DOHH2 (cell line): ENCODE measurements around the gene ARHGEF16.

Source experiments
- H3F3A ChIP-seq: fragments of 200-600 bp; sonication (generic), shearing (Covaris generic); 2 replicates; pipeline ENCODE4 v1.6.0; 2016; ENCODE audit warnings: antibody characterized with exemption, mild to moderate bottlenecking; ENCODE audit not compliant: control insufficient read depth, insufficient read depth
- H3K27ac ChIP-seq: fragments of 200-600 bp; sonication (generic); 2 replicates; pipeline ENCODE4 v1.5.1; 2014; ENCODE audit warnings: low read depth, mild to moderate bottlenecking, low read length, moderate library complexity
- H3K27me3 ChIP-seq: fragments of 200-600 bp; sonication (generic); 2 replicates; pipeline ENCODE4 v1.6.1; 2014; ENCODE audit warnings: mild to moderate bottlenecking, low read length, mixed read lengths; ENCODE audit not compliant: control insufficient read depth
- H3K36me3 ChIP-seq: fragments of 200-600 bp; sonication (generic); 2 replicates; pipeline ENCODE4 v1.6.1; 2014; ENCODE audit warnings: mild to moderate bottlenecking, low read length, moderate library complexity, mixed read lengths; ENCODE audit not compliant: control insufficient read depth
- H3K4me1 ChIP-seq: fragments of 200-600 bp; sonication (generic); 2 replicates; pipeline ENCODE4 v1.6.1; 2014; ENCODE audit warnings: mild to moderate bottlenecking, low read length, mixed read lengths; ENCODE audit not compliant: control insufficient read depth
- H3K4me2 ChIP-seq: fragments of 200-600 bp; sonication (generic); 2 replicates; pipeline ENCODE4 v1.6.0; 2014; ENCODE audit warnings: mild to moderate bottlenecking, low read length, moderate library complexity
- H3K4me3 ChIP-seq: fragments of 200-600 bp; sonication (generic); 2 replicates; pipeline ENCODE4 v1.5.1; 2014; ENCODE audit warnings: mild to moderate bottlenecking, low read length, mixed read lengths
- H3K79me2 ChIP-seq: fragments of 200-600 bp; sonication (generic); 2 replicates; pipeline ENCODE4 v1.6.1; 2014; ENCODE audit warnings: mild to moderate bottlenecking, low read length, mixed read lengths; ENCODE audit not compliant: control insufficient read depth
- H3K9me2 ChIP-seq: fragments of 200-600 bp; sonication (generic); replicated peaks from 2 replicates; pipeline ENCODE4 v1.6.1; 2014; ENCODE audit warnings: mild to moderate bottlenecking, low read length, mixed read lengths; ENCODE audit not compliant: control insufficient read depth
- H3K9me3 ChIP-seq: fragments of 200-600 bp; sonication (generic); 2 replicates; pipeline ENCODE4 v1.6.1; 2014; ENCODE audit warnings: antibody characterized with exemption, low read length, mixed read lengths; ENCODE audit not compliant: control insufficient read depth, insufficient read depth
- H4K20me1 ChIP-seq: fragments of 200-600 bp; sonication (generic); 2 replicates; pipeline ENCODE4 v1.6.0; 2014; ENCODE audit warnings: low read depth, mild to moderate bottlenecking, antibody characterized with exemption, low read length, moderate library complexity; ENCODE audit not compliant: control insufficient read depth, insufficient read depth
- CTCF ChIP-seq: fragments of 200-600 bp; sonication (generic); IDR thresholded peaks from one replicate; pipeline ENCODE4 v1.5.1; 2014; ENCODE audit warnings: antibody characterized with exemption, mild to moderate bottlenecking, low read depth, low read length; ENCODE audit not compliant: poor library complexity, severe bottlenecking
- EZH2phosphoT487 ChIP-seq: fragments of 200-600 bp; sonication (generic); IDR thresholded peaks from 2 replicates; pipeline ENCODE4 v1.6.1; 2017; ENCODE audit warnings: borderline replicate concordance, mild to moderate bottlenecking, antibody characterized with exemption, low read length, moderate library complexity, mixed read lengths

ARHGEF16 gene

GRCh38 chr1:3417934-3418333, 36.5 kb upstream of the ARHGEF16 start:
- no peak overlapping the region for H3K27ac ChIP-seq
- no peak overlapping the region for H3K4me2 ChIP-seq
- TF ChIP-seq EZH2phosphoT487 (no peak), CTCF (no peak)
- no peaks in the 10 kb centered on the region for H3K9me2 ChIP-seq
- H3K36me3 ChIP-seq, result no peaks in the 10 kb centered on the region
- no peak overlapping the region for H3K4me3 ChIP-seq
- no peaks in the 10 kb centered on the region for H3K4me1 ChIP-seq
- no peaks in the 10 kb centered on the region for H3F3A ChIP-seq
- H3K79me2 ChIP-seq, result no peaks in the 10 kb centered on the region
- H3K27me3 ChIP-seq, result no peaks in the 10 kb centered on the region
- no peaks in the 10 kb centered on the region for H4K20me1 ChIP-seq
- peaks cover 15% of the 10 kb centered on the region; the same call in 1 of the 2 replicates for H3K9me3 ChIP-seq

GRCh38 chr1:3418600-3418999, 35.9 kb upstream of the ARHGEF16 start:
- no peaks in the 10 kb centered on the region for H3K79me2 ChIP-seq
- H3K36me3 ChIP-seq, result no peaks in the 10 kb centered on the region
- TF ChIP-seq EZH2phosphoT487 (no peak), CTCF (no peak)
- H3K4me2 ChIP-seq, result no peak overlapping the region
- no peaks in the 10 kb centered on the region for H3F3A ChIP-seq
- no peaks in the 10 kb centered on the region for H3K27me3 ChIP-seq
- H3K9me2 ChIP-seq, result no peaks in the 10 kb centered on the region
- H3K4me1 ChIP-seq, result no peaks in the 10 kb centered on the region
- no peak overlapping the region for H3K27ac ChIP-seq
- H3K4me3 ChIP-seq, result no peak overlapping the region
- H4K20me1 ChIP-seq, result no peaks in the 10 kb centered on the region
- peaks cover 15% of the 10 kb centered on the region; the same call in 1 of the 2 replicates for H3K9me3 ChIP-seq

GRCh38 chr1:3419415-3420204, 34.9 kb upstream of the ARHGEF16 start:
- Histone ChIP-seq H3K4me2 (no peak overlapping the region), H3F3A (no peaks in the 10 kb centered on the region)

More at GRCh38 chr1:3419415-3420204, 34.9 kb upstream of the ARHGEF16 start:
- Histone ChIP-seq H3K36me3 (no peaks in the 10 kb centered on the region), H3K27me3 (no peaks in the 10 kb centered on the region), H3K9me3 (peaks cover 15% of the 10 kb centered on the region; the same call in 1 of the 2 replicates), H3K4me1 (no peaks in the 10 kb centered on the region), H3K79me2 (no peaks in the 10 kb centered on the region), H3K9me2 (no peaks in the 10 kb centered on the region), H3K27ac (no peak overlapping the region), H3K4me3 (no peak overlapping the region), H4K20me1 (no peaks in the 10 kb centered on the region)
- TF ChIP-seq EZH2phosphoT487 (no peak), CTCF (no peak)
